HG02870 (cell line): ENCODE results near the gene FRG2B.
"Not testable (repeated sequence)": the region's sequence is repeated elsewhere in the genome, so short reads cannot be mapped to it uniquely, and the experiment has no call there.

ENCODE experiments used
- ATAC-seq: cut with Tn5 transposase; IDR thresholded peaks from one replicate; pipeline ENCODE4 v1.9.1; 2021; ENCODE audit warnings: mild to moderate bottlenecking, moderate library complexity; ENCODE audit not compliant: unreplicated experiment

FRG2B gene

GRCh38 chr10:133600657-133601056 lies 25.9 kb downstream of the FRG2B start:
- ATAC-seq = no peak

GRCh38 chr10:133599869-133600268 lies 26.7 kb downstream of the FRG2B start:
- ATAC-seq = not testable (repeated sequence)

- ATAC-seq = no peak
Observed at GRCh38 chr10:133592716-133593115, 33.9 kb downstream of the FRG2B start.

- ATAC-seq = no peak
Observed at GRCh38 chr10:133590970-133591359, 35.6 kb downstream of the FRG2B start.

GRCh38 chr10:133590226-133590969 lies 36.2 kb downstream of the FRG2B start:
- no peak for ATAC-seq

GRCh38 chr10:133577037-133577436 lies 49.6 kb downstream of the FRG2B start:
- not testable (repeated sequence) for ATAC-seq
